Muscle of back (tissue), 11 donors: Measurements from ENCODE around the gene RIPK3. TPM values are rescaled to one million over a fixed set of nuclear protein-coding genes. Genes with fewer than 3 reads are reported as not detected.
A peak's percentile ranks its signal among the peaks of the same experiment; 100 is the strongest.
"Not testable (repeated sequence)": the region's sequence is repeated elsewhere in the genome, so short reads cannot be mapped to it uniquely, and the experiment has no call there.

ENCODE experiments used
- DNase-seq, 3 donors: peaks; one replicate each; pipeline versions ENCODE4 v3.0.0 to v3.0.0-alpha.2; 2013
- polyA plus RNA-seq, 10 donors: library from polyadenylated mRNA; unstranded; fragments of 120-200 nt; gene quantifications; one replicate each; pipeline ENCODE4 v1.2.1, GENCODE V29; 2013; ENCODE audit not compliant: insufficient read length in 10 of 10

RIPK3 gene
- polyA plus RNA-seq, 10 donors: 0.78 to 2.3 (median 1.8) TPM

GRCh38 chr14:24369907-24370687 lies 30.3 kb upstream of the RIPK3 start:
- DNase-seq: no peak

GRCh38 chr14:24369463-24369862 lies 29.7 kb upstream of the RIPK3 start:
- DNase-seq: no peak

GRCh38 chr14:24368562-24369252 lies 28.9 kb upstream of the RIPK3 start:
- DNase-seq: peak; percentile 77 to 92 (median 83)

- DNase-seq: no peak
These were observed 28.4 kb upstream of the RIPK3 start for GRCh38 chr14:24368212-24368561.

- peak; percentile 93 to 98 (median 97) for DNase-seq
These were observed 27.9 kb upstream of the RIPK3 start, which contains the start of gene NFATC4 for GRCh38 chr14:24367514-24368211. NFATC4 (plus strand) TSS chr14:24368184; CDS start chr14:24368341, 157 bp downstream.

- peak; percentile 89 to 97 (median 95) for DNase-seq
These were observed 27.1 kb upstream of the RIPK3 start for GRCh38 chr14:24366721-24367513.

- DNase-seq: no peak
These were observed 26.6 kb upstream of the RIPK3 start for GRCh38 chr14:24366413-24366720.

GRCh38 chr14:24365600-24366412 lies 26.0 kb upstream of the RIPK3 start:
- peak; percentile 82 to 93 (median 88) for DNase-seq

GRCh38 chr14:24364841-24365240 lies 25.1 kb upstream of the RIPK3 start:
- no peak for DNase-seq

GRCh38 chr14:24363401-24363800 lies 23.6 kb upstream of the RIPK3 start:
- DNase-seq: no peak

DNA sequence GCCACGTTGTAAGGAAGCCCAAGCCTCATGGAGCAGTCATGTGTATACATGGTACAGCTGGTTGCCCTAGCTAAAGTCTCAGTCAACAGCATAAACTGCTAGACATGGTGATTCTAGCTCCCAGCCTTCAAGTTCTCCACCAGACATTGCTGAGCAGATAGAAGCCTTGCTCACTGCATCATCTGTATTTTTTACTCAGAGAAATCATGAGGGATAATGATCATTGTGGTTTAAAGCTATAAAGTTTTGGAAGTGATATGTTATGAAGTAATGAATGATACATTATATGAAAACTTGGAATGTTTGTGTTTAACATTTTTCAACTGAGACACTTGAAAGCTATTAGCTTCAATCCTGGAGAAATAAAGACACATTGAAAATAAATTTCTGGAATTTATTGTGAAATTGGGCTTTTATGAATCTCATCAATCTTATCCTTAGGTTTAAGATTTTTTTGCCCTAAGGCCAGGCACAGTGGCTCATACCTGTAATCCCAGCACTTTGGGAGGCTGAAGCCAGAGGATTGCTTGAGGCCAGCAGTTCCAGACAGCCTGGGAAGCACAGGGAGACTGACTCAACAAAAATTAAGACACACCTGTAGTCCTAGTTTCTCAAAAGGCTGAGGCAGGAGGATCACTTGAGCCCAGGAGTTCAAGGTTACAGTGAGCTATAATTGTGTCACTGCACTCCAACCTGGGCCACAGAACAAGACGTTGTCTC lies 22.6 kb upstream of the RIPK3 start:
- DNase-seq: no peak

DNA sequence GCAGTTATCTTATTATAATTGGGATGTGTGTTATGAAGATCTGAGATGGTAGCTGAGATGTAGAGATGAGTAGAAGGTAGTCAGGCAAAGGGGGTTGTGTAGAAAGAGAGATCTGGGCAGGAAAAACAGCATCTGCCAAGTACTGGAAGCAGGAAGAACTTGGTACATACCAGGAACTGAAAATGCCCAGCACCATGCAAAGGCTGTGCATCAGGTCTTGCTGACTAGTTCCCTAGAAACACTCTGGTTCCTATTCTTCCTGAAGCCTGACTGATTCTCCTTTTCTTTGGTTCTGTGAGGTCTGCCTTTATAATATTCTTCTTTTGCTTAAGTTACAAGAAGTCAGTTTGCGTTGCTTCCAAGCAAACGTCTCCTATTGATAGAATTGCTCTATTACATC lies 21.5 kb upstream of the RIPK3 start:
- no peak for DNase-seq

DNA sequence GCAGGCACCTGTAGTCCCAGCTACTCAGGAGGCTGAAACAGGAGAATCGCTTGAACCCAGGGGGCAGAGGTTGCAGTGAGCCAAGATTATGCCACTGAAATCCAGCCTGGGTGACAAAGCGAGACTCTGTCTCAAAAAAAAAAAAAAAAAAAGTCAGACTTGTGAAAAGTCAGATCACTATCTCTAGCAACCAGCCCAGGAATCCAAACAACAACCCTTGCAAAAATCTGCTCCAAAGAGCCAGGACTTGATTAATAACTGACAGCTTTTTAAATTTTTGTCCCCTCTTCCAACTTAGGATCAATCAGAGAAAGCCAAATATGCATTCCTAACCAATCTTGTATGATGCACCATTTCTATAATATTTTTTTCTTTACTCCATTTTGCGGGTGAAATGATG lies 20.5 kb upstream of the RIPK3 start:
- no peak for DNase-seq

DNA sequence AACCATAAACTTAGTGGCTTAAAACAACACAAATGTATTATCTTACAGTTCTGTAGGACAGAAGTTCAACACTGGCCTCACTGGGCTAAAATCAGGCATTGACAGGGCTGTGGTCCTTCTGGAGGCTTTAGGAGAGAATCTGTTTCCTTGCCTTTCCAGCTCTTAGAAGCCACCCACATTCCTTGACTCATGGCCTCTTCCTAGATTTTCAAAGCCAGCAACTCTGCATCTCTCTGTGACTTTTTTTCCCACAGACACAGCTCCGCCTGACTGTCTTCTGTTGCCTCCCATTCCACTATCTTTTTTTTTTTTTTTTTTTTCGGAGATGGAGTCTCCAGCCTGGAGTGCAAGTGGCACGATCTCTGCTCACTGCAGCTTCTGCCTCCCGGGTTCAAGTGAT lies 16.4 kb upstream of the RIPK3 start:
- no peak for DNase-seq

DNA sequence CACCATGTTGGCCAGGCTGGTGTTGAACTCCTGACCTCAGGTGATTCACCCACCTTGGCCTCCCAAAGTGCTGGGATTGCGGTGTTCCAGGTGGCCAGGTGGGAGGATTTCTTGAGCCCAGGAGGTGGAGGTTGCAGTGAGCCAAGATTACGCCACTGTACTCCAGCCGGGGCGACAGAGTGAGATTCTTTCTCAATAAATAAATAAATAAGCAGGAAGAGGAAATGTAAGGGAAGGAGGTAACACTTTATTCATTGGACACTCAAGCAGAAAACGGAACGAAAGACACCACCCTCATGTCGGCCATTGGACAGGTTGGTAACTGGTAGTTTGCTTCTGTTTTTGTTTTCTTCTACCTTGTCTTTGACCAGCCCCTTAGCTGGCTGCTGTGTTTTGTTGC lies 15.2 kb upstream of the RIPK3 start:
- DNase-seq: no peak

DNA sequence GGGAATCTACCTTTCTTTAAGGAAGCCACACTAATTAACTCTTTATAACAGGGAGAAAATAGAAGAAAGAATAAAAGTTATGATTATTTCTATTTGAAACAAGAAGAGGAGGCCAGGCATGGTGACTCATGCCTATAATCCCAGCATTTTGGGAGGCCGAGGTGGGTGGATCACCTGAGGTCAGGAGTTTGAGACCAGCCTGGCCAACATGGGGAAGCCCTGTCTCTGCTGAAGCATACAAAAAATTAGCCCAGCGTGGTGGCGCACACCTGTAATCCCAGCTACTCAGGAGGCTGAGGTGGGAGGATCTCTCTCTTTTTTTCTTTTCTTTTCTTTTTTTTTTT lies 14.7 kb upstream of the RIPK3 start:
- DNase-seq: not testable (repeated sequence)

- no peak for DNase-seq
These were observed 14.0 kb upstream of the RIPK3 start for GRCh38 chr14:24353559-24354481.

DNA sequence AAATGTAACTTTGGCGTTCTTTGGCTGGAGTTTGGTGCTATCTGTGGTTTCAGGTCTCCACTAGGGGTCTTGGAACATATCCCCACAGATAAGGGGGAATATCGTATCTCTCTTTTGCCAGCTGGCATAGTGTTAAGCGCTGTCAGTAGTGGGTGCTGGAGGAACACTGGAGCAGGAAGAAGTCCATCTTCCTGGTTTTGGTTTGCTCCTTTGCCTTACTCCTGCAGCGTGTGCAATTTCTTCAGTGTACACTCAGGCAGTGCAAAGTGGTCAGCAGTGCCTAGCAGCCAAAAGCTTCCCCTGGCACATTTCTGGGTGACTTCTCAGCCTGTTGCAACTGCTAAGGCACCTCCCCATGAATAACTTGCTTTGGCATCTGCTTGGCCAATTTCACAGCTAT lies 11.7 kb upstream of the RIPK3 start:
- DNase-seq: no peak

DNA sequence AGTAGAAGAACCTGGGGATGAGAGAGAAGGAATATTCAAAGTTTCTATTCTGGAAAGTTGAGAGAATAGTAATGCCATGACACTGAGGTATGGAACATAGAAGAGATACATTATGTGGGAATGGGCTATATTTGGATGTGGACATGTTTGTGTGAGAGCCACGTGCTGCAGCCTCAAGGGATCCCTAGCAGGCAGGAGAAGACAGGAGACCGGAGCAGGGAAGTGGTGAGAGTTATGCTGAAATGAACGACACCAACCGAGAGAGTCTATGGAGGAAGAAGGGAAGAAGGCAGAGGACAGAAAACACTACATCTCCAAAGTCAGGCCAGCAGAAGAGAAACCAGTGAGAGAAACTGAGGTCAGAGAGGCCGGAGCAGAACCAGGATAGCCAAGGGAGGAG lies 10.0 kb upstream of the RIPK3 start:
- DNase-seq: no peak

- DNase-seq: no peak
These were observed 8.4 kb upstream of the RIPK3 start for GRCh38 chr14:24348186-24348585.
